Middle frontal gyrus (tissue), 1 donor: ENCODE data around the gene ARHGEF10L.

Experiments
- DNase-seq: peaks from one replicate; pipeline ENCODE4 v3.0.0-alpha.2; 2015; ENCODE audit warnings: low spot score; ENCODE audit errors: extremely low spot score

Gene ARHGEF10L

GRCh38 chr1:17567582-17567981, 28.1 kb downstream of the ARHGEF10L start:
- DNase-seq, result no peak

DNA sequence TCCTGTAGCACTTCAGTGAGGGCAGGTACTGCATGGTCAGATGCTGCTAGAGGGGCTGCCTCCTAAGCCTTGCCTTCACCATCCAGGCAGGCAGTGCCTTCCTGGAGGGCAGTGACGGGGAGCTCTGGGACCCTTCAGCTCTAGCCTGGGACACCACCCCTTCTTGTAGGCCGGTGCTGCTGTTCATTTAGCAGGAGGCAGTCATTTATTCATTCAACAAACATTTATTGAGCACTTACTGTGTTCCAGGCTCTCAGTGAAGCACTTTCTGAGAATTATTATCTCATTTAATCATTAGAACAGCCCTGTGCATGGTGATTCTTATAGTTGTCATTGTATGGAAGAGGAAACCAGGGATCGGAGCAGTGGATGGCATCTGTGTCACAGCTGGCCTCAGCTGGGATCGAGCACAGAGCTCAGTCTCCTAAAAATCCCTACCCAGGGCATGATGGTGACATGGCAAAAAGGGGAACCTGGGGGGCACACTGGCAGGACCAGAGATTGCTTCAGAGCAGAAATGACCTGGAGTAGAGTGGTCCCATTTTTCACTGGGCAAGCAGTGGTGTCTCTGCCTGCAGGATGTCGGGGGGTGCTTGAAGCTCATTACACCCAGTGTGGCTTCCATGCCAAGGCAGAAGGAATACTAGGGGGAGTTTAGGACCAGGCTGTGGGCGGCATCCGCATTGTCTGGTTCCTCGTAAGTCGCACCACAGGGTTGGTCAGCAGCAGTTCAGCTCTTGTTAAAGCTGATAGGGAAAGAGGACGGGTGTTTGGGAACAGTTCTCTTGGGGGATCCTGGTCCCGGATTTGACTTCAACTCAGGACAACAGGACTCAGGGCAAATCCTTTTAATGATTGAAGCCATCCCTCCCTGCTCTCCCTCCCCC, 28.8 kb downstream of the ARHGEF10L start:
- no peak for DNase-seq

DNA sequence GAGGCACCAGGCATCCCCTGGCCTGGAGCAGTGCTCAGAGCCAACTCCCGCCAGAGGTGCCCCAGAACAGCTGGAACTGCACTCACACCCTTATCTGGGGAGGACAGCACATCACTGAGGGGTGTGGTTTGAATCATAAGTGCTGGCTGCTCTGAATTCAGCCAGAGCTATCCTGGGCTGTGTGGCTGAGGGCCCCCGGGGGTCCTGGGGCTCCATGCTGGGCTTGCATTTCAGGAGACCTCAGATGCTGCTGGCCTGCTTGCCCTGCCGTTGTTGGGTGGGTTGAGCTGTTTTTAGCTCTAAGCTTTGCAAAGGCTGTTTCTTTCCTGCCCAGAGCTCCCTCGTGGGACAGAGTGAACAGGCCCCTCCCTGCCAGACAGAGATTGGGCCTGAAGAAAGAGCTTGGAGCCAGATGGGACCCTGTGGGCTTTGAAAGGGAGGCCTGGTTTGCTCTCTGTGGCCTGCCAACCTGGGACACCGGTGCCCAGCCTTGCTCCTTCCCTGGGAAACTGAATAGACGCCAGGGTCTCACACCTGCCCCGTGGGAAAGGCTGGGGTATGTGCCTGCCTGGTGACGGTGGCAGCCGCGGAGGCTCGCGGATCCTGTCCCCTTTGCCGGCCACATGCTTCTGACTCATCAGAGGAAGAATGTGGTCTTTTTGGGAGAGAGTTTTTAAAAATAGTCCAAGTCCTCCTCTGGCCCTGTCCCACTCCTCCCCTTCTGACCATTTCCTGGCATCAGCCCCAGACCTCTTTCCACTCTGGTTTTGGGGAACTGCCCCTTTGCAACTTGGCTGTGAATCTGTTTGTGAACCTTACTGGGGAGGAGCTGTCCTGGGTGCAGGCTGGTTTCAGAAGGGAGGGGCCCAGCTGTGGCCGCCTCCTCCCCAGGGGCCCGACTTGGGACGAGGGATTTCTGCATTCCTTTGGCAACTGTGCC, 30.0 kb downstream of the ARHGEF10L start:
- DNase-seq, result peak; percentile 31

DNA sequence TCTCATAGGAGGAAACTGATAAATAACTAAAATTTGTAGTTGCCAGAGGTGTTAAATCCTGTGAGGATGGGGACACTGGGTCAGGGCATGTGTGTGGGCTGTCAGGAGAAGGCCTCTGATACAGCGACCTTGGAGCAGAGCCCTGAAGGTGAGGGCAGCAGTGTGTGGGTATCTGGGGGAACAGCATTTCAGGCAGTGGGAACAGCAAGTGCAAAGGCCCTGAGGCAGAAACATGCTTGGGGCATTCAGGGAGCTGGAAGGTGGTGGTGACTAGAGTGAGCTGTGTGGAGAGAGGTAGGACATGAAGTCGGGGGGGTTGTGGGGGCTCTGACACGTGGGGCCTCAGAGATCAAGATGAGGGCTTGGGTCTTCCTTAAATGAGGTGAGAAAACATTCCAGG, 30.7 kb downstream of the ARHGEF10L start:
- no peak for DNase-seq

DNA sequence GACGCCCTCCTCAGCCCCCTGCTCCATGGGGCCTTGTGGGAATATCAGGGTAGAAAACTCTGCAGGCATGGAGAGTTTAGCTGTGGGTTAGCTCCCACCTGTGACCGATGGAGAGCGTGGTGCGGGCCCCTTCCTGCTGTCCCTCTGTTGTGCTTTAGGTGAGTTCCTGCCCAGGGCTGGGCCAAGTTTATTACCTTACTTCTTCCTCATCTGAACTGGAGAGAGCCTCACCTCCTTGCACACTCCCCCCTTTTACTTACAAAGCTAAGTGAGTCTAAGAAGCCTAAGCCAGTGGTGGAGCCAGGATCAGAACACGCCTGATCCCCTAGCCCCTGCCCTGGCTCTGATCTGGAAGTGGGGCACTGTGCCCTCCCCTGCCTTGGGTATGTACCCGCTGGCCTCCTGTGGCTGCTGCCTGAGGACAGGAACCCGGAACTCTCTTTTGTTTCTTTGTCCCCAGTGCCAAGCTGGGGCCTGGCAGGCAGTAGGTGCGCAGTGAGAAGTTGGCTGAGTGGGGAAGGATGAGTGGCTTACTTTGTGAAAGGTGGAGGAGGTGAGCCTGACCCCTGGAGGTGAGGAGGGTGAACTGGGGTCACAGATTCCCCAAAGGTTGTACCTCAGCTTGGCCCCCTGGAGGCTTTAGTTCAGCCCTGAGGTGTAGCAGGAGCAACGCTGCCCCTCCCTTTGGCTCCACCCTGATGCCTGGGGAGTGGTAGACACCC, 32.9 kb downstream of the ARHGEF10L start:
- no peak for DNase-seq

- DNase-seq, result no peak
Measured at GRCh38 chr1:17573518-17574041, 34.1 kb downstream of the ARHGEF10L start.

GRCh38 chr1:17574516-17574915, 35.0 kb downstream of the ARHGEF10L start:
- no peak for DNase-seq

DNA sequence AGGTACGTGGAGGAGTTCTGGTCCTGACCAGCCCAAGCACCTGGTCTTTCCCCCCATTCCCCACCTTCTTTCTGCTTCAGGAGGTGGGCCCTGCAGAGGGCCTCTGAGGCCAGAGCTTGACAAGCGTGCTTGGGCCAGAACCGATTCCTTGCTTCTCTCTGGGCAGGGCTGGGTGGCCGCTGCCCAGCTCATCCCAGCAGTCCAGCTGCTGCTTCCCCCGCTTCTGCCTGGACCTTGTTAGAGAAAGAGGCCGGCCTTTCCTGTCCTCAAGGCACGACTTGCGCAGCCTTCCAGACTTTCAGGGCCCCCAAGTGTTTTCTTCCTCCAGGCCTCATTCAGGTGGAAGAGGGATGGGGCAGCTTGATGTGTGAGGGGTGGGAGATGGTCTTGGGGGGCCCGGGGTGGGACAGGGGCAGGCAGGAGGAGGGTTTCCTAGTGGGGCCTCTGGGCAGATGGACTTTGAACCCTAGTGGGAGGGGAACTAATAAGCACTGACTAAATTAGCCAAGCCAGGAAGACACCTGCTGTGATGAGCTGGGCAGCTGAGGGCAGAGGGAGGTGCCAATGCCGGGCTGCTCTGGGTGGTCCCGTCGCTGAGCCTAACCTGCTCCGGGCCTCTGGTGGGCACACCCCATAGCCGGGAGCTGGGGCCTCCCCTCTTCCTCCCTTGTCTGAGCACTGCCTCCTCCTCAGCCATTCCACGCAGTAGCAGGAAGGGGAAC, 36.5 kb downstream of the ARHGEF10L start:
- no peak for DNase-seq

- DNase-seq, result no peak
Measured at GRCh38 chr1:17576519-17576853, 37.0 kb downstream of the ARHGEF10L start.

DNA sequence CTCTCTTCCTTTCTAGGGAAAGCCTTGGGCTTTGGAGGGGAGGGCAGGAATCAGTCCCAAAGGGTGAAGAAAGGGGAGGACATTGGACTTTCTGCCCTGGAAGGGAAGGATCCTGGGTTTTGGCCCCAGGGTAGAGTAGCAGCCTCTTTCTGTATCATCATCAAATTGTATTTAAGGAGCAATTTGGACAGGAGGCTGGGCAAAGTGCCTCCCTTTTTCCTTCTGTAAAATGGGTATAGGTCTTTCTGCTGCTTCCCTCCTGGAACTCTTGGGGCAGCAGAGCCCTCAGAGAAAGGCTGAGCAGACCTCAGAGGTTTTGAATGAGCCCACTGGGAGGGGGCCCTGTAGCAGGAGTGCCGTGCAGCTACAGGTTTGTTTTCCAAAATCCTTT, 38.4 kb downstream of the ARHGEF10L start:
- no peak for DNase-seq

GRCh38 chr1:17579951-17580939, 40.7 kb downstream of the ARHGEF10L start:
- DNase-seq, result no peak

DNA sequence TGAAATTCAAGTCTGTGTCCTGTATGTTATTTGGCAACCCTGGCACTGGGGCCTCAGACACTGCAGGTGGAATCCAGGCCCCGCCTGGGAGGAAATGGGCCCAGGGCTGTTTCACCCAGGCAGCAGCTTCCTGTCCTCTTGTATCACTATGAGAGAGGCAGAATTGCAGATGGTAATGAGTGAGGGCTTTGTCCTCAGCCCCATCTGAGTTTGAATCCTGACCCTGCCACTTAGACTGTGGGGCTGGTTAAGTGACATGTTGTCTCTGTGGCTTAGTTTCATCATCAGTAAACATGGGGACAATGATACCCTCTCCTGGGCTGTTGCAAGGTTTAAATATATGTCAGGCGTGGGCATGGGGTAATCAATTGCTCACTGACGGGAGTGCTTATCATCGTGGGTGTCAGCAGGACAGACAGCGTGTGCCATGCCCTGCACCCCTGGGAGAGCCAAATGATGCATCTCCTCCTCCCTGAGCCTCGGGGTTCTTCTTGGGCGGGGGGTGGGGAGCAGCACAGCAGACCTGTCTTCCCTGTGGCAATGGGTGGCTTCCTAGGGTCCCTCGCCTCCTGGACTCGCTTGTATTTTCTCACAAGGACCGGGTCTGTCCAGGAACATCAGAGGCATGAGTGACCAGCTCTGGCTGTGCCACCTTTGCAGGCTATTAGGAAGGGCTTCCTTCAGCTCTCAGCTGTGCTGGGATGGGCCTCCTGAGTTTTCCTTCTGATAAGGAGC, 42.1 kb downstream of the ARHGEF10L start:
- no peak for DNase-seq

- no peak for DNase-seq
Measured at GRCh38 chr1:17582124-17582774, 42.8 kb downstream of the ARHGEF10L start.

DNA sequence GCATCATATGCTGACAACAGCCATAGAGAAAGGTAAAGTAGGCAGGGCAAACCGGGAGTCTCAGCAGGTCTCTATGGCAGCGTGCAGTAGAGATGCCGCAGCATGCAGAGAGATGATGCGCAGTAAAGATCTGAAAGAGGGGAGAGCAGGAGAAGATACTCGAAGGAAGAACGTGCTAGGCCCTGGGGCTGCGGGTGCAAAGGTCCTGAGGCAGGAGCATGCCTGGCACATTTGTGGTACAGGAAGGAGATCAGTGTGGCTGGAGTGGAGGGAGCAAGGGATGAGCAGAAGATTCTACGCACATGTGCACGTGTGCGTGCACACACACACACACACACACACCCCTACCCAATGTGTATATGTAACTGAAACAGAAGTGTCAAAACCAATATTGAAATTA, 45.0 kb downstream of the ARHGEF10L start:
- no peak for DNase-seq

DNA sequence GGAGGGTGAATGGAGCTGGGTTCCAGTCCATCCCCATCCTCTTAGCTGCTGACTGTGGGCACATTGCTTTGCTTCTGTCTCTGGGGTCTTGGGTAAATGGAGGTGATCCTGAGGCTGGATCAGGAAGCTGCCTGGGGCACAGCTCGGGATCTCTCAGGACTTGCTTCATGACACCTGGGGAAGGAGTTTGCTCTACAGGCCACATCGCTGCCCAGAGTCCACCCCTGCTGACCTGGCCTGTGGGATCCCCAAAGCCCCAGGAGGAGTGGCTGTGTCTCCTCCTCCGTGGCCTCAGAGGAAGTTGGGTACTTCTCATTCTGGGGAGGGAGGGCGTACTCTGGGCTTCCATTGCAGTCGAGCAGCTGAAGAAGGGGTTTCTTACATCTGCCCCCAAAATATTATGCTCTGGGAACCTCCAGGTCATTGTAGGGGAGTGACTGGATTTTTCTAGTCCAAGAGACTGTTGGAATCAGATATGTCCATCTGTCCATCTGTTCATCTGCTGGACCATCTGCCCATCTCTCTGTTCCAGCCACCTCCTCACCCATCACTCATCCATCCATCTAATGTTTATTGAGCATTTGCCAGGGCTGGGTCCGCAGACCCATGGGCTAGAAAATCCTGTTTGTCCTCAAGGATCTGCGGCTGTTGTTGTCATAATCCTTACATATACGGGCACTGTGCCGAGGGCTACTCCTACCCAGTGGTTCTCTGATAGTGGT, 45.9 kb downstream of the ARHGEF10L start:
- DNase-seq, result no peak

GRCh38 chr1:17586172-17586964, 46.9 kb downstream of the ARHGEF10L start:
- DNase-seq, result no peak

GRCh38 chr1:17587693-17588047, 48.2 kb downstream of the ARHGEF10L start:
- no peak for DNase-seq
